GM18502 (cell line): ENCODE measurements around the gene CDK19.

Experiments
- ATAC-seq: cut with Tn5 transposase; IDR thresholded peaks from one replicate; pipeline ENCODE4 v1.9.1; 2021; ENCODE audit warnings: mild to moderate bottlenecking; ENCODE audit not compliant: unreplicated experiment, poor library complexity

Gene CDK19

GRCh38 chr6:110560239-110561007, 254.8 kb downstream of the CDK19 start:
- no peak for ATAC-seq
